Omental fat pad (tissue), 4 donors: ENCODE results near the gene CRYBA1. TPM values are rescaled to one million over a fixed set of nuclear protein-coding genes. Genes with fewer than 3 reads are reported as not detected.
"Not testable (repeated sequence)": the region's sequence is repeated elsewhere in the genome, so short reads cannot be mapped to it uniquely, and the experiment has no call there.

Experiments used
- ATAC-seq: fragments of 150-250 bp; one replicate; pipeline ENCODE4 v1.9.1; 2016; ENCODE audit warnings: mild to moderate bottlenecking, moderate library complexity; ENCODE audit not compliant: low FRiP score
- DNase-seq: peaks from one replicate; pipeline ENCODE4 v3.0.0-alpha.2; 2019; ENCODE audit warnings: low spot score
- total RNA-seq, 4 donors: library from RNA; depleted of rRNA; stranded (reverse); fragments of >200 nt; gene quantifications; one replicate each; pipeline ENCODE4 v1.1.0, GENCODE V29; 2016
- TF ChIP-seq, protein P1 (sequence below), 3 donors: fragments of 450-650 bp; IDR thresholded peaks; one replicate each; pipeline ENCODE4 v1.5.1; 2016 to 2017; ENCODE audit warnings: antibody characterized with exemption in 3 of 3, mild to moderate bottlenecking in 3 of 3, moderate library complexity in 2 of 3

The CRYBA1 gene
- total RNA-seq, 4 donors from 2014 or later, result not detected

DNA sequence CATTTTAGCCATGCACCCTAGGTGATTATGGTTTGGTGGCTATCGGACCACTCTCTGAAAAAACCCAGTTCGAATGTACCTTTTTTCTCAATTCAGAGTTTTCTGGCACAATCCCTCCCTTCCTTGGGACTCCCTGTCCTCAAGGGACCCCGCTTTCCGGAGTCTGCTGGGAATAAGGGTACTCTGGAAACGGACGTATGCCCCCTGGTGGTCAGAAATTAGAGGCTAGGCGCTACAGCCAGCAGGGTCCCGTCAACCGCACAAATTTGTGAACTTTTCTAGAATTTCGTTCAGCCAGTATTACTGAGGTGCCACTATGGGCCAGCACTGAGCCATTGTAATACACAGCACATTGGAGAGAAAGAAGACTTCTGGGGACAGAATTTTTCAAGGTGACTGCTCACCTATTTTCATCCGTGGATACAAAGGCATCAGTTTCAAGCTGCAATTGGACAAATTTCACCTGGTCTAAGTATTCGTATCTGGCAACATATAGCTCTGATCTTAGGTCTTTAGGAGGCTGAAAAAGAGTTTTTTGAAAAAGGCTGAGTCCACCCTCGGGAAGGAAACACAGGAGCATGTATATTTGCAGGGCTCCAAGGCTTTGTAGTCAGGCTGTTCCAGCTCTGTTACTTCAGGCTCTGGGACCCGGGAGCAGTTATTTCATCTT, 27.1 kb upstream of the CRYBA1 start:
- peak; percentile 89 for ATAC-seq
- TF ChIP-seq, protein P1, sequence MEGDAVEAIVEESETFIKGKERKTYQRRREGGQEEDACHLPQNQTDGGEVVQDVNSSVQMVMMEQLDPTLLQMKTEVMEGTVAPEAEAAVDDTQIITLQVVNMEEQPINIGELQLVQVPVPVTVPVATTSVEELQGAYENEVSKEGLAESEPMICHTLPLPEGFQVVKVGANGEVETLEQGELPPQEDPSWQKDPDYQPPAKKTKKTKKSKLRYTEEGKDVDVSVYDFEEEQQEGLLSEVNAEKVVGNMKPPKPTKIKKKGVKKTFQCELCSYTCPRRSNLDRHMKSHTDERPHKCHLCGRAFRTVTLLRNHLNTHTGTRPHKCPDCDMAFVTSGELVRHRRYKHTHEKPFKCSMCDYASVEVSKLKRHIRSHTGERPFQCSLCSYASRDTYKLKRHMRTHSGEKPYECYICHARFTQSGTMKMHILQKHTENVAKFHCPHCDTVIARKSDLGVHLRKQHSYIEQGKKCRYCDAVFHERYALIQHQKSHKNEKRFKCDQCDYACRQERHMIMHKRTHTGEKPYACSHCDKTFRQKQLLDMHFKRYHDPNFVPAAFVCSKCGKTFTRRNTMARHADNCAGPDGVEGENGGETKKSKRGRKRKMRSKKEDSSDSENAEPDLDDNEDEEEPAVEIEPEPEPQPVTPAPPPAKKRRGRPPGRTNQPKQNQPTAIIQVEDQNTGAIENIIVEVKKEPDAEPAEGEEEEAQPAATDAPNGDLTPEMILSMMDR (IDR thresholded peaks at IDR 0.05), result peak in 1 of 3 donors; percentile 60
- DNase-seq, result peak; percentile 75

DNA sequence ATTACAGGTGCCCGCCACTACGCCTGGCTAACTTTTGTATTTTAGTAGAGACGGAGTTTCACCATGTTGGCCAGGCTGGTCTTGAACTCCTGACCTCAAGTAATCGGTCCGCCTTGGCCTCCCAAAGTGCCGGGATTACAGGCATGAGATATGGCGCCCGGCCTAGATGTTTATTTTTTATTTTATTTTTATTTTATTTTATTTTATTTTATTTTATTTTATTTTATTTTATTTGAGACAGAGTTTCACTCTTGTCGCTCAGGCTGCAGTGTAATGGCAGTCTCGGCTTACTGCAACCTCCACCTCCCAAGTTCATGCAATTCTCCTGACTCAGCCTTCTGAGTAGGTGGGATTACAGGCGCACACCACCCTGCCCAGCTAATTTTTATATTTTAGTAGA, 25.3 kb upstream of the CRYBA1 start:
- DNase-seq, ATAC-seq: not testable (repeated sequence)

GRCh38 chr17:29225396-29225795, 21.3 kb upstream of the CRYBA1 start:
- no peak for ATAC-seq
- DNase-seq, result no peak
- TF ChIP-seq, protein P1 (IDR thresholded peaks at IDR 0.05), result no peak

DNA sequence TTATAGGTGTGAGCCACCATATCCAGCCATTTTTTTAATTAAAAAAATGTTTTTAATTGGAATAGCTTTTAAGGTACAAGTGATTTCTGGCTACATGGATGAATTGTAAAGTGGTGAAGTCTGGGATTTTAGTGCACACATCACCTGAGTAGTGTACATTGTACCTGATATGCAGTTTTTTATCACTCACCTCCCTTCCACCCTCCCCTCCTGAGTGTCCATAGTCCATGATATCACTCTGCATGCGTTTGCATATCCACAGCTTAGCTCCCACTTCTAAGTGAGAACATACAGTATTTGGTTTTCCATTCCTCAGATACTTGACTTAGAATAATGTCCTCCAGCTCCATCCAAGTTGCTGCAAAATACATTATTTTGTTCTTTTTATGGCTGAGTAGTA, 13.4 kb upstream of the CRYBA1 start:
- DNase-seq, result no peak
- ATAC-seq, result no peak

DNA sequence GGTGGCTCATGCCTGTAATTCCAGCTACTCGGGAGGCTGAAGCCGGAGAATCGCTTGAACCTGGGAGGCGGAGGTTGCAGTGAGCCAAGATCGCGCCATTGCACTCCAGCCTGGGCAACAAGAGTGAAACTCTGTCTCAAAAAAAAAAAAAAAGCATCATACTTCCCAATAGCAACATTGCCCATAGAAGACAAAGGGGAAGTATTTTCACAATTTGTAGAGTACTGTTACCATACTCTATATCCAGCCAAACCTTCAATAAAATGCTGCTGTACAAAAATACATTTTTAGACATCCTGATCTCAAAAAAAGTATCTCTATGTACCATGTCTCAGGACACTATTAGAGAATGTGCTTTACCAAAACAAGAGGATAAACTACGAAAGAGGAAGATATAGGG, 11.7 kb upstream of the CRYBA1 start:
- DNase-seq, ATAC-seq: not testable (repeated sequence)

More for the DNA sequence above, 13.4 kb upstream of the CRYBA1 start:
- TF ChIP-seq, protein P1 (IDR thresholded peaks at IDR 0.05), result no peak

DNA sequence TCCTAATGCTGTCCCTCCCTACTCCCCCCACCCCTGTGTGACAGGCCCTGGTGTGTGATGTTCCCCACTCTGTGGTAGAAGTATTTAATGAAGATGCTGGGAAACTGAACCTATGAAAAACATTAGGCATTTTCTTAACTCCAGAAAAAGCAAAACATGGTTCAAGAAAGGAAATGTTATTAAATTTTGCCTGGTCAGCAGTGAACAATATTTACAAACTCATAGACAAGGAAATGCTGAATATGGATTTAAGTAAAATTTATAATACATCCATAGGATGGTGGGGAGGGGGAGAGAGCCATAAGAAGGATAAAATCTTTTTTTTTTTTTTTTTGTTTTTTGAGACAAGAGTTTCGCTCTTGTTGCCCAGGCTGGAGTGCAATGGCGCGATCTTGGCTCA, 10.8 kb upstream of the CRYBA1 start:
- TF ChIP-seq, protein P1 (IDR thresholded peaks at IDR 0.05), result no peak
- DNase-seq, result no peak
- ATAC-seq, result no peak

GRCh38 chr17:29237476-29238132, 9.1 kb upstream of the CRYBA1 start:
- TF ChIP-seq, protein P1 (IDR thresholded peaks at IDR 0.05), result no peak
- ATAC-seq (peak; percentile 38), DNase-seq (no peak)
